GM18508 (cell line): Measurements from ENCODE around the gene IGF2R.
A peak's percentile ranks its signal among the peaks of the same experiment; 100 is the strongest.

ENCODE experiments used
- ATAC-seq: cut with Tn5 transposase; IDR thresholded peaks from one replicate; pipeline ENCODE4 v1.9.1; 2021; ENCODE audit warnings: moderate number of reproducible peaks; ENCODE audit not compliant: insufficient read depth, unreplicated experiment

Gene IGF2R

GRCh38 chr6:160067564-160067963, 98.7 kb downstream of the IGF2R start:
- ATAC-seq, result no peak

- no peak for ATAC-seq
Observed at GRCh38 chr6:160068346-160068745, 99.5 kb downstream of the IGF2R start.

- ATAC-seq, result peak; percentile 98
Observed at GRCh38 chr6:160069050-160069454, 100.2 kb downstream of the IGF2R start.

GRCh38 chr6:160069459-160069858, 100.6 kb downstream of the IGF2R start:
- ATAC-seq, result peak; percentile 7

GRCh38 chr6:160070427-160070826, 101.5 kb downstream of the IGF2R start:
- ATAC-seq, result no peak

- no peak for ATAC-seq
Observed at GRCh38 chr6:160070831-160071230, 101.9 kb downstream of the IGF2R start.

GRCh38 chr6:160071805-160072690, 103.2 kb downstream of the IGF2R start:
- ATAC-seq, result no peak

GRCh38 chr6:160073272-160073671, 104.4 kb downstream of the IGF2R start:
- ATAC-seq, result no peak

- ATAC-seq, result no peak
Observed at GRCh38 chr6:160076009-160076408, 107.1 kb downstream of the IGF2R start.

GRCh38 chr6:160077024-160077423, 108.1 kb downstream of the IGF2R start:
- no peak for ATAC-seq

GRCh38 chr6:160077526-160077925, 108.6 kb downstream of the IGF2R start:
- no peak for ATAC-seq

- ATAC-seq, result no peak
Observed at GRCh38 chr6:160078883-160079685, 110.2 kb downstream of the IGF2R start.

GRCh38 chr6:160079686-160080043, 110.8 kb downstream of the IGF2R start:
- no peak for ATAC-seq

GRCh38 chr6:160080097-160080496, 111.2 kb downstream of the IGF2R start:
- ATAC-seq, result no peak

GRCh38 chr6:160081398-160081797, 112.5 kb downstream of the IGF2R start:
- no peak for ATAC-seq

GRCh38 chr6:160082627-160083026, 113.7 kb downstream of the IGF2R start:
- ATAC-seq, result no peak

- ATAC-seq, result no peak
Observed at GRCh38 chr6:160084198-160084776, 115.4 kb downstream of the IGF2R start.

GRCh38 chr6:160085226-160085625, 116.3 kb downstream of the IGF2R start:
- ATAC-seq, result no peak

GRCh38 chr6:160085713-160086505, 117.0 kb downstream of the IGF2R start:
- no peak for ATAC-seq

GRCh38 chr6:160086754-160087153, 117.9 kb downstream of the IGF2R start:
- ATAC-seq, result no peak
